HFFc6 (cell line): ENCODE measurements around the gene LRP6. TPM values are rescaled to one million over a fixed set of nuclear protein-coding genes. Genes with fewer than 3 reads are reported as not detected.

Source experiments
- DNase-seq: peaks from one replicate; pipeline ENCODE4 v3.0.0-alpha.2; 2018
- H3K27ac Mint-ChIP-seq: 2 replicates; pipeline ENCODE4 v1.8.0; 2020; ENCODE audit warnings: mild to moderate bottlenecking, mixed read lengths
- H3K27me3 Mint-ChIP-seq: 2 replicates; pipeline ENCODE4 v1.8.0; 2021; ENCODE audit warnings: mild to moderate bottlenecking, moderate library complexity, mixed read lengths; ENCODE audit not compliant: insufficient read depth
- H3K36me3 Mint-ChIP-seq: 2 replicates; pipeline ENCODE4 v1.8.0; 2021; ENCODE audit warnings: low read depth, mixed read lengths
- H3K4me1 Mint-ChIP-seq: 2 replicates; pipeline ENCODE4 v1.8.0; 2020; ENCODE audit warnings: low read depth, mixed read lengths
- H3K4me3 Mint-ChIP-seq: 2 replicates; pipeline ENCODE4 v1.8.0; 2020; ENCODE audit warnings: mild to moderate bottlenecking, moderate library complexity, mixed read lengths
- H3K9me3 Mint-ChIP-seq: 2 replicates; pipeline ENCODE4 v1.8.0; 2020; ENCODE audit warnings: mild to moderate bottlenecking, mixed read lengths
- CTCF ChIP-seq: fragments of 200-600 bp; sonication (generic); IDR thresholded peaks from 2 replicates; pipeline ENCODE4 v1.5.0; 2021; ENCODE audit warnings: antibody characterized with exemption, mild to moderate bottlenecking
- total RNA-seq, 6 experiments: library from RNA; stranded (reverse); fragmentation: NEBNext Ultra II Directional; extraction: Animal tissue kit (Norgen Biotek cat#: 25700); gene quantifications; 2 replicates in 1 of 6; 3 replicates in 5 of 6; pipeline ENCODE4 v1.2.3, GENCODE V29; 2021

Gene LRP6
- total RNA-seq, 6 experiments from 2014 or later: 24.0 to 31.6 (median 27.0) TPM

- no peak for DNase-seq
- Mint-ChIP-seq H3K4me3 (no peak overlapping the region), H3K9me3 (no peaks in the 10 kb centered on the region), H3K4me1 (peaks cover 42% of the 10 kb centered on the region), H3K36me3 (no peaks in the 10 kb centered on the region), H3K27me3 (peaks cover 2% of the 10 kb centered on the region; the same call in 1 of the 2 replicates), H3K27ac (peak overlapping the region; percentile 61; the same call in 1 of the 2 replicates)
- TF ChIP-seq CTCF: no peak
Observed at GRCh38 chr12:12216349-12217017, 50.4 kb downstream of the LRP6 start.

GRCh38 chr12:12214635-12215131, 52.2 kb downstream of the LRP6 start:
- peaks cover 2% of the 10 kb centered on the region; the same call in 1 of the 2 replicates for H3K27me3 Mint-ChIP-seq
- peak overlapping the region; percentile 23; the same call in 1 of the 2 replicates for H3K4me3 Mint-ChIP-seq
- peak; percentile 64 for DNase-seq
- H3K27ac Mint-ChIP-seq: peak overlapping the region; percentile 69
- no peaks in the 10 kb centered on the region for H3K9me3 Mint-ChIP-seq
- TF ChIP-seq CTCF: no peak
- H3K36me3 Mint-ChIP-seq: peaks cover 8% of the 10 kb centered on the region
- H3K4me1 Mint-ChIP-seq: peaks cover 34% of the 10 kb centered on the region

GRCh38 chr12:12214201-12214600, 52.6 kb downstream of the LRP6 start:
- H3K4me1 Mint-ChIP-seq: peaks cover 37% of the 10 kb centered on the region
- no peak overlapping the region for H3K4me3 Mint-ChIP-seq
- H3K27ac Mint-ChIP-seq: peak overlapping the region; percentile 20
- peaks cover 2% of the 10 kb centered on the region; the same call in 1 of the 2 replicates for H3K27me3 Mint-ChIP-seq
- no peak for DNase-seq
- no peak for TF ChIP-seq CTCF
- peaks cover 8% of the 10 kb centered on the region for H3K36me3 Mint-ChIP-seq
- no peaks in the 10 kb centered on the region for H3K9me3 Mint-ChIP-seq

DNA sequence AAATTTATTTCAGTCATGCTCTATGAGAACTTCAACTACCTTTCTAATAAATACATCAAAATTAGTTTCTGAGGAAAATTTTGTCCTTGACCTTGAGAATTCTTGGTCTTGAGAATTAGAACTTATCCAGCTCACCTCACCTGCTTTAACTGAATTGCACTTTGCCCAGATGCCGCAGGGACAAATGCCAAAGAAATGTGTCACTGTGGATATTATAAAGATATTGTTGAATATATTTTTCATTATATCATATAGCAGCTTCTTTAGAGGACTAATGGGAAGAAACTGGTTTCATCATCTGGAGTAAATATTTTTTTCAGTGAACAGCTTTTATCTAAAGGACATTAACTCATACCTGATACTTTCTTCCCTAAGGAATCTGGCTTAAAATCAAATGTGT, 54.1 kb downstream of the LRP6 start:
- TF ChIP-seq CTCF: no peak
- Mint-ChIP-seq H3K4me3 (no peak overlapping the region), H3K27ac (no peak overlapping the region), H3K9me3 (no peaks in the 10 kb centered on the region), H3K36me3 (peaks cover 8% of the 10 kb centered on the region), H3K27me3 (peaks cover 2% of the 10 kb centered on the region; the same call in 1 of the 2 replicates), H3K4me1 (peaks cover 47% of the 10 kb centered on the region)
- no peak for DNase-seq

GRCh38 chr12:12210983-12211382, 55.9 kb downstream of the LRP6 start:
- no peaks in the 10 kb centered on the region for H3K9me3 Mint-ChIP-seq

More at GRCh38 chr12:12210983-12211382, 55.9 kb downstream of the LRP6 start:
- Mint-ChIP-seq H3K27ac (no peak overlapping the region), H3K4me1 (peaks cover 40% of the 10 kb centered on the region), H3K36me3 (peaks cover 8% of the 10 kb centered on the region), H3K4me3 (no peak overlapping the region), H3K27me3 (peaks cover 2% of the 10 kb centered on the region; the same call in 1 of the 2 replicates)
- no peak for TF ChIP-seq CTCF
- no peak for DNase-seq
